SU-DHL-6 (cell line): ENCODE results near the gene FIS1.
"Not testable (repeated sequence)": the region's sequence is repeated elsewhere in the genome, so short reads cannot be mapped to it uniquely, and the experiment has no call there.

ENCODE experiments used
- H2AFZ ChIP-seq: fragments of 200-600 bp; sonication (generic); 2 replicates; pipeline ENCODE4 v1.6.1; 2014; ENCODE audit warnings: low read depth, mild to moderate bottlenecking, moderate library complexity, mixed read lengths, antibody characterized with exemption, low read length; ENCODE audit not compliant: severe bottlenecking
- H3F3A ChIP-seq: fragments of 200-600 bp; shearing (Covaris generic); 2 replicates; pipeline ENCODE4 v1.6.0; 2016; ENCODE audit warnings: antibody characterized with exemption, mild to moderate bottlenecking; ENCODE audit not compliant: insufficient read depth
- H3K27ac ChIP-seq: fragments of 200-600 bp; sonication (generic); 2 replicates; pipeline ENCODE4 v1.5.1; 2016; ENCODE audit warnings: low read depth, mild to moderate bottlenecking, low read length, moderate library complexity, mixed read lengths
- H3K27me3 ChIP-seq: fragments of 200-600 bp; sonication (generic), shearing (Covaris generic); 2 replicates; pipeline ENCODE4 v1.6.0; 2014; ENCODE audit warnings: mild to moderate bottlenecking, low read length
- H3K36me3 ChIP-seq: fragments of 200-600 bp; sonication (generic); 2 replicates; pipeline ENCODE4 v1.6.1; 2014; ENCODE audit warnings: mild to moderate bottlenecking, low read length, mixed read lengths
- H3K4me2 ChIP-seq: fragments of 300-600, 200-600 bp; shearing (Covaris generic), sonication (generic); 2 replicates; pipeline ENCODE4 v1.6.0; 2014; ENCODE audit warnings: low read length, low read depth, mild to moderate bottlenecking; ENCODE audit not compliant: poor library complexity, severe bottlenecking
- H3K4me3 ChIP-seq: fragments of 200-600 bp; sonication (generic); 2 replicates; pipeline ENCODE4 v1.5.1; 2014; ENCODE audit warnings: antibody characterized with exemption, low read length, mild to moderate bottlenecking, mixed read lengths; ENCODE audit not compliant: insufficient read depth, poor library complexity, severe bottlenecking
- H3K79me2 ChIP-seq: fragments of 200-600 bp; sonication (generic); 2 replicates; pipeline ENCODE4 v1.6.1; 2014; ENCODE audit warnings: mild to moderate bottlenecking, low read length, moderate library complexity; ENCODE audit not compliant: insufficient read depth
- H3K9ac ChIP-seq: fragments of 200-600 bp; sonication (generic); 2 replicates; pipeline ENCODE4 v1.7.0; 2014; ENCODE audit warnings: mild to moderate bottlenecking, low read length
- H3K9me2 ChIP-seq: fragments of 200-600 bp; sonication (generic); replicated peaks from 2 replicates; pipeline ENCODE4 v1.6.1; 2014; ENCODE audit warnings: low read length; ENCODE audit not compliant: insufficient read depth
- H3K9me3 ChIP-seq: fragments of 200-600 bp; sonication (generic); 2 replicates; pipeline ENCODE4 v1.6.1; 2014; ENCODE audit warnings: low read length, mixed read lengths; ENCODE audit not compliant: insufficient read depth
- H4K20me1 ChIP-seq: fragments of 200-600 bp; sonication (generic); 2 replicates; pipeline ENCODE4 v1.6.1; 2014; ENCODE audit warnings: low read depth, mild to moderate bottlenecking, antibody characterized with exemption, low read length, moderate library complexity, mixed read lengths
- CTCF ChIP-seq: fragments of 200-600 bp; sonication (generic); IDR thresholded peaks from one replicate; pipeline ENCODE4 v1.5.1; 2017; ENCODE audit warnings: antibody characterized with exemption, mild to moderate bottlenecking, low read length, moderate library complexity; ENCODE audit not compliant: insufficient read depth, poor library complexity, severe bottlenecking
- EZH2phosphoT487 ChIP-seq: fragments of 200-600 bp; sonication (generic), shearing (Covaris generic); conservative IDR thresholded peaks from 2 replicates; pipeline ENCODE4 v1.6.1; 2018; ENCODE audit warnings: mild to moderate bottlenecking, antibody characterized with exemption, low read length, moderate library complexity, mixed read lengths

Gene FIS1

GRCh38 chr7:101265622-101266516 is 21.0 kb upstream of the FIS1 start:
- no peaks in the 10 kb centered on the region for H3K9me3 ChIP-seq

GRCh38 chr7:101264102-101264706 is 19.3 kb upstream of the FIS1 start:
- H3K9ac ChIP-seq, H3K27ac ChIP-seq, H3K4me3 ChIP-seq, H3K79me2 ChIP-seq, H3K27me3 ChIP-seq, H3K9me3 ChIP-seq, H4K20me1 ChIP-seq, H3F3A ChIP-seq, H3K9me2 ChIP-seq, H3K36me3 ChIP-seq, H2AFZ ChIP-seq, H3K4me2 ChIP-seq: not testable (repeated sequence)

More at GRCh38 chr7:101265622-101266516, 21.0 kb upstream of the FIS1 start:
- Histone ChIP-seq H3K79me2 (no peaks in the 10 kb centered on the region), H3F3A (no peaks in the 10 kb centered on the region), H3K4me2 (no peak overlapping the region), H3K36me3 (no peaks in the 10 kb centered on the region), H3K27ac (no peak overlapping the region), H3K27me3 (no peaks in the 10 kb centered on the region), H3K4me3 (no peak overlapping the region), H4K20me1 (no peaks in the 10 kb centered on the region), H3K9me2 (no peaks in the 10 kb centered on the region), H2AFZ (no peak overlapping the region), H3K9ac (no peak overlapping the region)
- TF ChIP-seq CTCF (no peak), EZH2phosphoT487 (no peak)

- H3K9me3 ChIP-seq, result no peaks in the 10 kb centered on the region
- no peaks in the 10 kb centered on the region for H3K27me3 ChIP-seq
- H3K9me2 ChIP-seq, result no peaks in the 10 kb centered on the region
- TF ChIP-seq CTCF (no peak), EZH2phosphoT487 (no peak)
- no peak overlapping the region for H3K27ac ChIP-seq
- no peak overlapping the region for H3K4me3 ChIP-seq
- no peaks in the 10 kb centered on the region for H3F3A ChIP-seq
- H3K36me3 ChIP-seq, result no peaks in the 10 kb centered on the region
- H3K9ac ChIP-seq, result no peak overlapping the region
- H3K79me2 ChIP-seq, result no peaks in the 10 kb centered on the region
- H2AFZ ChIP-seq, result no peak overlapping the region
- no peaks in the 10 kb centered on the region for H4K20me1 ChIP-seq
- H3K4me2 ChIP-seq, result no peak overlapping the region
Measured at GRCh38 chr7:101258243-101258731, 13.4 kb upstream of the FIS1 start.

GRCh38 chr7:101255796-101256195 is 10.9 kb upstream of the FIS1 start:
- Histone ChIP-seq H3K9me3 (no peaks in the 10 kb centered on the region), H3K27ac (no peak overlapping the region), H3F3A (no peaks in the 10 kb centered on the region), H3K79me2 (peaks cover 13% of the 10 kb centered on the region), H3K4me2 (no peak overlapping the region), H2AFZ (no peak overlapping the region), H3K9ac (no peak overlapping the region), H3K36me3 (no peaks in the 10 kb centered on the region), H3K4me3 (no peak overlapping the region), H3K27me3 (no peaks in the 10 kb centered on the region), H3K9me2 (no peaks in the 10 kb centered on the region), H4K20me1 (no peaks in the 10 kb centered on the region)
- no peak for TF ChIP-seq CTCF
- no peak for TF ChIP-seq EZH2phosphoT487

- not testable (repeated sequence) for H3K36me3 ChIP-seq, H3K27ac ChIP-seq, H3K9me3 ChIP-seq, H3K9me2 ChIP-seq, H3F3A ChIP-seq, H3K27me3 ChIP-seq, H4K20me1 ChIP-seq
- Histone ChIP-seq H2AFZ (peak overlapping the region; percentile 76), H3K9ac (peak overlapping the region; percentile 96), H3K4me2 (peak overlapping the region; percentile 57), H3K4me3 (peak overlapping the region; percentile 54), H3K79me2 (peaks cover 36% of the 10 kb centered on the region)
Measured at GRCh38 chr7:101253199-101253598, 8.3 kb upstream of the FIS1 start.
